SK-N-SH (cell line): Measurements from ENCODE around the gene POU2F3. TPM values are rescaled to one million over a fixed set of nuclear protein-coding genes. Genes with fewer than 3 reads are reported as not detected.

Experiments used
- CTCF ChIA-PET: fragments of 300-600, 350-600 bp; formaldehyde crosslinking; extraction: SDS; loops from one replicate; lab custom pipeline; 2021; lab: Yijun Ruan, JAX
- POLR2A ChIA-PET: fragments of 350-600 bp; sonication (Branson Sonifier 250); formaldehyde crosslinking; extraction: SDS; loops from one replicate; lab custom pipeline; 2020; ENCODE audit warnings: antibody characterized with exemption, inconsistent platforms; lab: Yijun Ruan, JAX
- DNase-seq: peaks from one replicate; pipeline ENCODE4 v3.0.0; 2012
- H2AFZ ChIP-seq: fragments of 200-600 bp; sonication (generic); 2 replicates; pipeline ENCODE4 v1.8.1; 2016; ENCODE audit warnings: antibody characterized with exemption, mild to moderate bottlenecking, low read depth
- H3F3A ChIP-seq: fragments of 200-600 bp; sonication (generic); replicated peaks from 2 replicates; pipeline ENCODE3; 2016; ENCODE audit warnings: antibody characterized with exemption, mild to moderate bottlenecking; ENCODE audit not compliant: insufficient read depth
- H3K27ac ChIP-seq, 2 experiments: fragments of 200-500 bp in 1 of 2; fragments of 200-600 bp in 1 of 2; sonication (Bioruptor generic) in 1 of 2; sonication (generic), shearing (Covaris generic) in 1 of 2; 2 replicates each; pipeline versions ENCODE4 v1.5.1 to v1.6.1; 2014 to 2016; ENCODE audit warnings: low read depth in 2 of 2, inconsistent platforms in 1 of 2, low read length in 1 of 2, mild to moderate bottlenecking in 1 of 2, mixed read lengths in 1 of 2
- H3K27me3 ChIP-seq: fragments of 200-600 bp; sonication (generic), shearing (Covaris generic); 2 replicates; pipeline ENCODE4 v1.6.1; 2016; ENCODE audit warnings: mixed run types; ENCODE audit not compliant: insufficient read depth
- H3K36me3 ChIP-seq, 2 experiments: fragments of 200-500 bp in 1 of 2; fragments of 200-600 bp in 1 of 2; sonication (Bioruptor generic) in 1 of 2; sonication (generic) in 1 of 2; replicated peaks in 1 of 2; 2 replicates each; pipeline versions ENCODE3 to v1.5.1; 2014 to 2016; ENCODE audit warnings: low read length in 1 of 2, mild to moderate bottlenecking in 1 of 2; ENCODE audit not compliant: insufficient read depth in 2 of 2, control insufficient read depth in 1 of 2
- H3K4me1 ChIP-seq, 2 experiments: fragments of 200-500 bp in 1 of 2; fragments of 200-600 bp in 1 of 2; sonication (Bioruptor generic) in 1 of 2; sonication (generic), shearing (Covaris generic) in 1 of 2; 2 replicates each; pipeline versions ENCODE4 v1.5.1 to v1.6.1; 2014 to 2016; ENCODE audit warnings: low read depth in 1 of 2, low read length in 1 of 2, mixed run types in 1 of 2; ENCODE audit not compliant: insufficient read depth in 2 of 2, control insufficient read depth in 1 of 2
- H3K4me2 ChIP-seq: fragments of 200-600 bp; sonication (generic), shearing (Covaris generic); 2 replicates; pipeline ENCODE4 v1.6.1; 2017; ENCODE audit warnings: mixed run types
- H3K4me3 ChIP-seq, 2 experiments: fragments of 200-500 bp in 1 of 2; fragments of 200-600 bp in 1 of 2; sonication (Bioruptor generic) in 1 of 2; sonication (generic), shearing (Covaris generic) in 1 of 2; 2 replicates each; pipeline versions ENCODE4 v1.5.1 to v1.8.1; 2014 to 2016; ENCODE audit warnings: low read depth in 2 of 2, inconsistent platforms in 1 of 2, low read length in 1 of 2, mild to moderate bottlenecking in 1 of 2, mixed read lengths in 1 of 2, moderate library complexity in 1 of 2
- H3K79me2 ChIP-seq: fragments of 200-600 bp; sonication (generic); 2 replicates; pipeline ENCODE4 v1.8.1; 2017; ENCODE audit warnings: mild to moderate bottlenecking; ENCODE audit not compliant: insufficient read depth
- H3K9ac ChIP-seq: fragments of 200-600 bp; sonication (generic); 2 replicates; pipeline ENCODE4 v1.6.1; 2017; ENCODE audit warnings: mixed run types
- H3K9me2 ChIP-seq: fragments of 200-600 bp; sonication (generic); 2 replicates; pipeline ENCODE4 v1.6.1; 2017; ENCODE audit warnings: mixed run types
- H3K9me3 ChIP-seq: fragments of 200-600 bp; sonication (generic); 2 replicates; pipeline ENCODE4 v1.6.1; 2017; ENCODE audit warnings: mixed run types, mild to moderate bottlenecking, moderate library complexity
- H4K20me1 ChIP-seq: fragments of 200-600 bp; sonication (generic); 2 replicates; pipeline ENCODE4 v1.6.1; 2017; ENCODE audit warnings: mild to moderate bottlenecking, mixed run types; ENCODE audit not compliant: insufficient read depth
- CHD2 ChIP-seq: fragments of 150-350 bp; IDR thresholded peaks from 2 replicates; pipeline ENCODE4 v1.6.1; 2018; ENCODE audit warnings: low read length; ENCODE audit not compliant: partially characterized antibody
- CTCF ChIP-seq: fragments of 200-600 bp; sonication (generic); IDR thresholded peaks from 2 replicates; pipeline ENCODE4 v1.6.1; 2017; ENCODE audit warnings: antibody characterized with exemption, mild to moderate bottlenecking, moderate library complexity
- EZH2phosphoT487 ChIP-seq: fragments of 200-600 bp; sonication (generic); IDR thresholded peaks from 2 replicates; pipeline ENCODE4 v1.6.1; 2017; ENCODE audit warnings: low read depth, mixed run types, mild to moderate bottlenecking, antibody characterized with exemption, moderate library complexity, borderline replicate concordance
- GABPA ChIP-seq: IDR thresholded peaks from 2 replicates; pipeline ENCODE4 v1.4.0; 2012; ENCODE audit warnings: low read depth, mild to moderate bottlenecking
- IRF3 ChIP-seq: fragments of 150-350 bp; IDR thresholded peaks from 2 replicates; pipeline ENCODE4 v1.6.1; 2016; ENCODE audit warnings: mild to moderate bottlenecking, low read depth, low read length
- MEF2A ChIP-seq: IDR thresholded peaks from 2 replicates; pipeline ENCODE4 v1.4.0; 2012; ENCODE audit warnings: low read depth, borderline replicate concordance
- PBX3 ChIP-seq: IDR thresholded peaks from 2 replicates; pipeline ENCODE4; 2012
- POLR2AphosphoS5 ChIP-seq: IDR thresholded peaks from 2 replicates; pipeline ENCODE4 v1.6.1; 2012; ENCODE audit warnings: low read depth, low read length
- RAD21 ChIP-seq: IDR thresholded peaks from 2 replicates; pipeline ENCODE4 v1.6.1; 2012; ENCODE audit warnings: mild to moderate bottlenecking, low read length
- RCOR1 ChIP-seq: fragments of 150-350 bp; IDR thresholded peaks from 2 replicates; pipeline ENCODE4 v1.6.1; 2017; ENCODE audit warnings: antibody characterized with exemption, low read length
- RFX5 ChIP-seq: IDR thresholded peaks from 2 replicates; pipeline ENCODE4 v1.6.1; 2012; ENCODE audit warnings: mild to moderate bottlenecking, improper control_type of control experiment, low read length
- SMC3 ChIP-seq: IDR thresholded peaks from 2 replicates; pipeline ENCODE4 v1.6.1; 2012; ENCODE audit warnings: low read depth, low read length, improper control_type of control experiment
- TEAD4 ChIP-seq: IDR thresholded peaks from 2 replicates; pipeline ENCODE4 v1.4.0; 2012; ENCODE audit warnings: mild to moderate bottlenecking, borderline replicate concordance; ENCODE audit not compliant: insufficient read depth
- YY1 ChIP-seq: IDR thresholded peaks from 2 replicates; pipeline ENCODE4 v1.4.0; 2012; ENCODE audit warnings: low read depth, mild to moderate bottlenecking
- WGBS: methylation state at CpG from one replicate; pipeline ENCODE4 v1.1.6; 2017; ENCODE audit warnings: low lambda C conversion rate; 5-methylcytosine and 5-hydroxymethylcytosine counted together
- polyA plus RNA-seq, 3 experiments: library from polyadenylated mRNA; depleted of rRNA; stranded (reverse); fragments of >200 nt; gene quantifications; 2 replicates each; pipeline ENCODE4 v1.2.3, GENCODE V29; 2012

The POU2F3 gene
- polyA plus RNA-seq, 1 of the 3 experiments (the other 2 are of a cell fraction) = 0.02 TPM

- no peaks in the 10 kb centered on the region for H3K9me2 ChIP-seq
- H3K4me3 ChIP-seq = no peak overlapping the region
- ChIA-PET POLR2A (no interaction called here), CTCF (interaction anchor here (0.7 to 19.4 kb wide), 30 partner anchors 8 to 827 kb away, joined by 3 to 622 read pairs (median 4); partner anchors contain the start of gene POU2F3)
- WGBS = 86% methylated on average over 5 of the region's 6 CpGs
- TF ChIP-seq RFX5 (no peak), RAD21 (no peak), SMC3 (no peak), PBX3 (no peak), IRF3 (no peak), EZH2phosphoT487 (no peak), GABPA (no peak)
- no peak for DNase-seq
- peaks cover 3% of the 10 kb centered on the region; the same call in 1 of the 2 replicates for H3K27me3 ChIP-seq
- H3K36me3 ChIP-seq = no peaks in the 10 kb centered on the region
- peaks cover 6 to 7% of the 10 kb centered on the region in 2 experiments; a peak in 1 of 4 replicates for H3K4me1 ChIP-seq
- no peaks in the 10 kb centered on the region for H3K9me3 ChIP-seq
- no peak overlapping the region for H3K27ac ChIP-seq
- H2AFZ ChIP-seq = no peak overlapping the region
- peaks cover 4% of the 10 kb centered on the region for H3F3A ChIP-seq
- H3K4me2 ChIP-seq = no peak overlapping the region
- H3K9ac ChIP-seq = no peak overlapping the region
- H4K20me1 ChIP-seq = no peaks in the 10 kb centered on the region
- no peaks in the 10 kb centered on the region for H3K79me2 ChIP-seq
Measured at GRCh38 chr11:120302001-120302805, 62.3 kb downstream of the POU2F3 start.

DNA sequence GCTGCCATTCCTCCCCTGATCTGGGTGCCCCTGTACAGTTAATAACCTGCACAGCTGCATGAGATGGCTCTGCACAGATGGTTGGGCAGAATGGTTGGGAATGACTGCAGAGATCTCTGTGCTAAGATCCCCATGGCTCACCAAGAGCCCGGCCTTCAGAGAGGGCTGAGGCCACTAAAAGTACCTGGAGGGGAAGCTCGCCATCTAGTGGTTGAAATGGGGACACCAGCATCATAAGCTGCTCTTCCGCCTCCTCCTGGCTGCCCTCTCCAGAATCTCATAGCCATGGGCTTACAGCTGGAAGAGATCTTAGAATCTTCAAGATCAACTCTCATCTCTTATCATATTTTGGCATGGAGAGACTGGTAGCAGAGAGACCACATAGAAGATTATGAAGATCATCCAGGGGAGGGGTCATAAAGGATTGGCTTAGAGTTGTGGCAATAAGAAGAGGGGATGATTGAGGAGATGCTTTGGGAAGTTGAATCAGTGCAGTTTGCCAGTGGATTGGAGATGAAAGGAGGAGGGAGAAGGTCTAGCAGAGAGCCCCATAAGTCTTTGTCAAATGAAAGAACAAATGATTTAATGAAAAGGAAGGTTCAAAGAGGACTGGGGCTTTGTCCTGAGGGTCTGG is 63.2 kb downstream of the POU2F3 start:
- Histone ChIP-seq H3K4me1 (peaks cover 6 to 7% of the 10 kb centered on the region in 2 experiments; a peak in 1 of 4 replicates), H2AFZ (no peak overlapping the region), H3K4me3 (peak overlapping the region in 1 of 2 experiments; percentile 47; a peak in 1 of 4 replicates)
- WGBS = 29% methylated on average over 3 of the region's 3 CpGs
- CTCF ChIA-PET = interaction anchor here (0.6 to 19.4 kb wide), 33 partner anchors 8 to 828 kb away, joined by 3 to 622 read pairs (median 4); partner anchors contain the start of gene POU2F3
- TF ChIP-seq RAD21 (peak; percentile 70), MEF2A (no peak), TEAD4 (no peak), CHD2 (no peak), YY1 (no peak), POLR2AphosphoS5 (no peak), RCOR1 (0 out of 2 replicates have a peak, but pooled peaks have one; percentile 16), SMC3 (peak; percentile 57), GABPA (no peak), CTCF (peak; percentile 71), PBX3 (no peak)
- TF ChIP-seq, all 33 proteins: peak for 4
- POLR2A ChIA-PET = no interaction called here
- Histone ChIP-seq H3K36me3 (no peaks in the 10 kb centered on the region), H3K4me2 (no peak overlapping the region), H3K9ac (no peak overlapping the region), H4K20me1 (no peaks in the 10 kb centered on the region), H3K9me3 (no peaks in the 10 kb centered on the region), H3K9me2 (no peaks in the 10 kb centered on the region), H3K27ac (no peak overlapping the region), H3F3A (peaks cover 4% of the 10 kb centered on the region), H3K27me3 (peaks cover 3% of the 10 kb centered on the region; the same call in 1 of the 2 replicates), H3K79me2 (no peaks in the 10 kb centered on the region)
- peak; percentile 62 for DNase-seq
